ENCODE measurements around the gene IFITM1.
"Not testable (repeated sequence)": the region's sequence is repeated elsewhere in the genome, so short reads cannot be mapped to it uniquely, and the experiment has no call there.

The IFITM1 gene

DNA sequence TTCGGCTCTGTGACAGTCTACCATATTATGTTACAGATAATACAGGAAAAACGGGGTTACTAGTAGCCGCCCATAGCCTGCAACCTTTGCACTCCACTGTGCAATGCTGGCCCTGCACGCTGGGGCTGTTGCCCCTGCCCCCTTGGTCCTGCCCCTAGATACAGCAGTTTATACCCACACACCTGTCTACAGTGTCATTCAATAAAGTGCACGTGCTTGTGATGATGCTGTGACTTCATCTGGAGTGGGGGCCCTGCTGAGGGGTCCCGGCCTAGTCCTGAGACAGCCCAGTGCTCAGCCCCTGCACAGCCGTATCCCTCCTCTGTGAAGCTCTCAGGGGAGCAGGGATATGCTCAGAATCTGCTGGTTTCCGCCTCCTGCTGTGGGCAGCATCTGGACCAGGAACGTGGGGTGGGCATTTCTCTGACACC is 1.2 kb downstream of the IFITM1 start:
- TF ChIP-seq CTCF (IDR thresholded peaks at IDR 0.05; ENCODE audit: insufficient read depth, missing control alignments) = no peak
- FAIRE-seq (no peak), DNase-seq (ENCODE audit: insufficient read length, low spot score) (no peak)

GRCh38 chr11:315516-315994 is 1.7 kb downstream of the IFITM1 start:
- FAIRE-seq = no peak
- no peak for TF ChIP-seq CTCF (IDR thresholded peaks at IDR 0.05; ENCODE audit: insufficient read depth, missing control alignments)
- DNase-seq (ENCODE audit: insufficient read length, low spot score) = no peak

GRCh38 chr11:316031-316701 is 2.3 kb downstream of the IFITM1 start:
- TF ChIP-seq CTCF (IDR thresholded peaks at IDR 0.05; ENCODE audit: insufficient read depth, missing control alignments) = no peak
- no peak for DNase-seq (ENCODE audit: insufficient read length, low spot score)
- no peak for FAIRE-seq

DNA sequence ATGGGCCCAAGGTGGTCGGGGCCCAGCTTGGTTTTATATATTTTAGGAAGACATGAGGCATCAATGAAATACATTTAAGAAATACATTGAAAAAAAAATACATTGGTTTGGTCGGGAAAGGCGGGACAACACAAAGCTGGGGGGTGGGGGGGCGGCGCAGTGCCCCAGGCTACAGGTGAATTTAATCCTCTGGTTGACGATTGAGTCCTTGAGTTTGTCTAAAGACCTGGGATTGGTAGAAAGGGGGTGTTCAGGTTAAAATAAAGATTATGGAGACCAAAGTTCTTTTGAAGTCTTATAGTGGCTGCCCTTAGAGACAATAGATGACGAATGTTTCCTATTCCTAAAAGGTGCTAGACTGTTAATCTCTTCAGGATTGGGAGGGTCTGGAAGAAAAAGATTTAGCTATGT is 3.1 kb downstream of the IFITM1 start:
- FAIRE-seq (no peak), DNase-seq (ENCODE audit: insufficient read length, low spot score) (no peak)

DNA sequence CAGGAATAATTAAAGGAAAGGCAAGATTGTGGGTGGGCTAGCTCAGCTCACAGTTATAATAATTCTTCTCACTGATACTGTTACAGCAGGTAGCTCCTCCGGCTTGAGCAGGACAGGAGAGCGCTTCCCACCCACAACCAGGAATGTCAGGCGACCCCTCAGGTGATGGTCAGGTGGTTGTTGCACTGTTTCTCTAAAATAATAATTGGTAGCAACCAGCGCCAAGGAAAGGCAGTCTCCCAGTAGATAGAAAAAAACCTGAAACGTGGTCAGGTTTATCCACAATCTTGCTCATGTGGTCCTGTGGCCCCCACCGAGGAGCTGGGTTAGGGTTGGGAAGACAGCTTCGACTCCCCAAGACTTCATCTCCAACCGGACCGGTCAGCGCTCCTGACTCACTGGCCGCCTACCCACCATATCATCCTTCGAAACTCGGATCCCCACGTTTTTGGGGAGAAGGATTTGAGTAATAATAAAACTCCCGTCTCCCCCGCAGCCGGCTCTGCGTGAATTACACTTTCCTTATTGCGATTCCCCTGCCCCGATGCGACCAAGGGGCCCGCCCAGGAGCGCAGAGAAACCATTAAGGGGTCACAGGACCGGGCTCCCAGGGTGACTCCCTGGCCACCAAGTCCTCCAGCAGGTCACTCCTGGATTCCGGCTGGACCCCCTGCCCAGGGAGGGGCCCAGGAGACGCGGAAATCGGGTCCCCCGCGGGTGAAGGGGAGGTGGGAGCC is 4.0 kb downstream of the IFITM1 start:
- not testable (repeated sequence) for DNase-seq (ENCODE audit: insufficient read length, low spot score); FAIRE-seq

More for the DNA sequence above, 3.1 kb downstream of the IFITM1 start:
- TF ChIP-seq CTCF (IDR thresholded peaks at IDR 0.05; ENCODE audit: insufficient read depth, missing control alignments) = no peak

DNA sequence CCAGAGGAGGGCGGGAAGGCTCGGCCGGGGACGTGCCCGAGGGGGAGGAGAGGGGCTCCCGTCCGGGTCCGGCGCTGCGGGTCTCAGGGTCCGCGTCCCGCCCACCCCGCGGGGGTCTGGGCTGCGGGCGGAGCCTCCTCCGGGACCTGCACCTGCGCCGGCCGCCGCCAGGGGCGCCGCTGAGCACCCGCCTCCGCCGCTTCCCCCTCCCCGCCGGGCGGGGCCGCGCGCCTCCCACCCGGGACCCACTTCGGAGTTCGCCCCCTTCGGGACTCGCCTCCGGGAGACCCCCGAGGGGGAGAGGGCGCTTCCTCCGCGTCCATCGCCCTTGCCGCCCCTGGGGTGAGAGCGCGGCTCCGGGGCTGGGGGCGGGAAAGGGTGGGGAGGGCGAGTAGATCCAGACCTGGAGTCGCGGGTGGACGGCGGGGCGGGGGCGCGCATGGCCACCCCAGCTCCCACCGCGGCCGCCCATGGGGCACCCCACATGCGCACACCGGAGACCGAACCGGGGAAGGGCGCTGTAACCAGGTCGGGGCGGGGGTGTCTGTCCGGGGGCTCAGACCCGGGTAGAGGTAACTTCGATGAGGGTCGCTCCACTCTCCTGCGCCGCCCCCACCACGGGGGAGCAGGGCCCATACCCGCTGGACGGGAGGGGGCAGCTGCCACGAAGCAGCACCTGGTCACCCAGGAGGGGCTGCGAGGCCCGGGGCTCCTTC is 4.7 kb downstream of the IFITM1 start:
- FAIRE-seq; DNase-seq (ENCODE audit: insufficient read length, low spot score): not testable (repeated sequence)

- FAIRE-seq = not testable (repeated sequence)
Measured at GRCh38 chr11:319121-319887, 5.5 kb downstream of the IFITM1 start.

DNA sequence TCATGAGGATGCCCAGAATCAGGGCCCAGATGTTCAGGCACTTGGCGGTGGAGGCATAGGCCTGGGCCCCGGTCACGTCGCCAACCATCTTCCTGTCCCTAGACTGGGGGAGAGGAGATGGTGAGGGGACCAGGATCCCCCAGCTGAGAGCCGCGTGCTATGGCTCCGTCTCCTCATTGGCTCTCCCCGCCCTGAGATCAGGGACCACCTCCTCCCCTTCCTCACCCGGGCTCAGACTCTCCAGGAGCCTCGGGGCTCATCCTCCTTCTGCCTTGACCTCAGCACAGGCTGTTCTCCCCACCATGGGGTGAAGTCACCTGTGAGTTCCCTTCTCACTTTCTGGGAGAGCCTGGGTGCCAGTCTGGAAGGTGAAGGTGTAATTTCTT is 6.0 kb downstream of the IFITM1 start:
- not testable (repeated sequence) for FAIRE-seq; DNase-seq (ENCODE audit: insufficient read length, low spot score)

More at GRCh38 chr11:319121-319887, 5.5 kb downstream of the IFITM1 start:
- not testable (repeated sequence) for DNase-seq (ENCODE audit: insufficient read length, low spot score)
